COLO829 (cell line): ENCODE measurements around the gene PLCL2.

ENCODE experiments used
- DNase-seq: peaks from one replicate; pipeline ENCODE4 v3.0.0; 2012; ENCODE audit warnings: low spot score

Gene PLCL2

DNA sequence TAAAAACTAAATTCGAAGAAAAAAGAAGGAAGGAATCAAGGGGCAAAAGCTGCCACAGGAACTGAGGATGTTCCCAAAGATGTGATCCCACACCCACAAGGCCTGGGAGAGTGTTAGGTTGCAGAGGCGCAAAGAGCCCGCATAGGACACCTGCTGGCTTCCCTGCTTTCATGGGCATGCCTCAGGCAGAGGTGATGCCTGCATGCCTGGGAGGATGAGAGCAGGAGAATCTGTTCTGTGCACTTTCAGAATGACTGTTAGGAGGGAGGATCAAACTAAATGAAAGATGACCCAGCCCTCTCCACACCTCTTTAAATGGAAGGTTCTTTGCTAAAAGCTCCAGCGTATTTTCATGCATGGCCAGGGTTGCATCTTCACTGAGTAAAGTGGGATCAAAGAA is 162.4 kb downstream of the PLCL2 start:
- DNase-seq, result no peak

- no peak for DNase-seq
Measured at GRCh38 chr3:17047894-17048293, 163.1 kb downstream of the PLCL2 start.

DNA sequence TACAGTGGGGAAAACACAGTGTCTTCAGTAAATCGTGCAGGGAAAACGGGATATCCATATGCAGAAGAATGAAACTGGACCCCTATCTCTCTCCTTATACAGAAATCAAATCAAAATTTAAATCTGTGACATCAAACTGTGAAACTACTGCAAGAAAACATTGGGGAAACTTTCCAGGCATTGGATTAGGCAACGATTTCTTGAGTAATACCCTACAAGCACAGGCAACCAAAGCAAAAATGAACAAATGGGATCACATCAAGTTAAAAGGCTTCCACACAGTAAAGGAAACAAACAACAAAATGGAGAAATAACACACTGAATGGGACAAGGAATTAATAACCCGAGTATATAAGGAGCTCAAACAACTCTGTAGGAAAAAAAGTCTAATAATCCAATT is 165.3 kb downstream of the PLCL2 start:
- DNase-seq, result no peak

- DNase-seq, result no peak
Measured at GRCh38 chr3:17050506-17050905, 165.8 kb downstream of the PLCL2 start.

GRCh38 chr3:17052363-17052762 is 167.6 kb downstream of the PLCL2 start:
- DNase-seq, result no peak

DNA sequence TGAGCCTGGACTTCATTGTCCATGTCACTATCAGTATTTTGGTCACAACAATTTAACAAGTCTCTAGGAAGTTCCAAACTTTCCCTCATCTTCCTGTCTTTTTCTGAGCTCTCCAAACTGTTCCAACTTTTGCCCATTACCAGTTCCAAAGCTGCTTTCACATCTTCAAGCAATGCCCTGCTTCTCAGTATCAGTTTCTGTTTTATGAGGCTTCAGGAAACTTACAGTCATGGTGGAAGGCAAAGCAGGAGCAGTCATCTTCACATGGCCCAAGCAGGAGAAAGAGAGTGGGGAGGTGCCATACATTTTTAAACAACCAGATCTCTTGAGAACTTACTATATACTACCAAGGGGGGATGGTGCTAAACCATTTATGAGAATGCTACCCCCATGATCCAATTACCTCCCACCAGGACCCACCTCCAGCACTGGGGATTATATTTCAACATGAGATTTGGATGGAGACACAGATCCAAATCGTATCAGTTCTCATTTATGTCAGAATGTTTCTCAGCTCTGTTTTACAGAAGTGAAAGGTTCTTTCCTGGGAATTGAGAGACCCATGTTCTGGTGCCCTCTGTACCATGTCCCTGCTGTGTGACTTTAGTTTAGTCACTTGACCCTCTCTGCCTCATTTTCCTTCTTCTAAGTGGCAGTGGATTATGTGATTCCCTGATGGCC is 169.7 kb downstream of the PLCL2 start:
- DNase-seq, result no peak

DNA sequence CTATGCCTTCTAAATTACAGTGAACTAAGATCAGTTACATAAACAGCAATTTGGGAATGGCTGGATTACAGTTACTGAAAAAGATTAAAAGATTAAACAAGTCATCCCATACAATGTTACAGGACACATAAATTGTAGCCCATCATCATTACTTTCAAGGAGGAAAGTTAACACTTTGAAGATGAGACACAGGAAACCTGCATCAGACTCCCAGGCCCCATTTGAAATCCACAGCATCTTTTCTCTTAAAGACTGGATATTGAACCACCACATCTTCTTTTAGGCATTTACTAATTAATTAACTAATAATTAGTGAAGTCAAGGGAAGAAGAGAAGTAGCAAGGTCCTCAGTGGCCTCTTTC is 170.2 kb downstream of the PLCL2 start:
- no peak for DNase-seq

DNA sequence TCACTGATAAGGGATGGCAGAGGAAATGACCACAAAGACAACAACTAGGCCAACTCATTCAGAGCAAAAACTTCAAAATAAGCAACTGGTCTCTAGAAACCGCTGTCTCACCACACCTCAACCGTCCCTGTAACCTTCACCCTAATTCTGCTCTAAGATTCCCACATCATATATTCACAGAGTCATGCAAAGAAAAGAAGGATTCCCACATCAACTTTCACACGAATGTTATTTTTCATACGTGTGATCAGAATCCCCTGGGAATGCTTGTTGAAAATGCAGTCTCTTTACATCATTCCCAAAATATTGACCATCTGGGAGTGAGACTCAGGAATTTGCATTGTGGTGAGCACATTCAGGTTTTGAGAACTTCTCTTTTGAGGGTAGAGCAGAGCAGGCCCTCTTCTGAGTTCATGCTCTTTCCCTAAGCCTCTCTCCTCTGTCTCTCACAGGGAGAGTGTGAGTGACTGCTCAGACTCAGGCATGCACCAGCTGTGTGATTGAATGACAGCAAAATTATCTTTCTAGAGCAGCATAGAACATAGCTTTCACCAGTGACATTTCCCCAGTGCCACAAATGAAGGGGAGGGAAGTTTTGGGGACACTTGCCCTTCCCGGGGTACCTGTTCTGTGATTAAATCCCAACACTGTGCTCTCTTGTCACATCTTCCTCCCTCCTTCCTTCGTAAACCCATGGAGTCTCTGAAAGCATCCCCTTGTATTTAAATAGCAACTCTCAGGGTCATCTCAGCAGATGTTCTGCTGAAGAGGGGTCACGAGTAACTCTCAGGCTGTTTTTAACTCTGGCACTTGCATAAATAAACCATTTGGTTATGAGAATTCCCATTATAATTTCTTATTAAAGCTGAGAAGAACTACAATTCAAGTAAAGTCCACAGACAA is 170.9 kb downstream of the PLCL2 start:
- no peak for DNase-seq

GRCh38 chr3:17057321-17057720 is 172.6 kb downstream of the PLCL2 start:
- DNase-seq, result no peak

DNA sequence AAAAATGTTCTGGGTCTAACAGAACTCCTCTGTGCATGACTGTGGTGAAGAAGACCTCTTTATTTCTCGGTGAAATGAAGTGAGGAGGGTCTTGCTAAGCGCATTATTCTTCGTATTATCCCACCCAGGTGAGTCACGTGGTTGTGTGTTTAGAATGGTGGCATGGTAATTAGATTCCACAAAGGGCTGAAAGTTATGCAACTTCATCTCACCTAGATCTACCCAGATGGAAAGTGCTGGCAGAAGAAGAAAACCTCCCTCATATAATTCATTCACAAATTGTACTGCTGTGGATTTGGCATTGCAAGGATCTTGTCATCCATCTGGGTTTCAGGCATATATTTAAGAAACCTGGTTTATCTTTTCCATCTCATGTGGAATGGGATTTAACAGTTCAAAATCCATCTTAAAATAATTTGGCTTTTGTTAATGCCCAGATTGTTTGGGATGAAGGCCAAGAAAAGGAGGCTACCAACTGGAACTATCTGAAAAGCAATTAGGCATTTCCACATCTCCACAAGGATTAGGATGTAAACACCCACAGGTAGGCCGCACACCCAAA is 175.3 kb downstream of the PLCL2 start:
- no peak for DNase-seq

GRCh38 chr3:17061005-17061404 is 176.2 kb downstream of the PLCL2 start:
- DNase-seq, result no peak

DNA sequence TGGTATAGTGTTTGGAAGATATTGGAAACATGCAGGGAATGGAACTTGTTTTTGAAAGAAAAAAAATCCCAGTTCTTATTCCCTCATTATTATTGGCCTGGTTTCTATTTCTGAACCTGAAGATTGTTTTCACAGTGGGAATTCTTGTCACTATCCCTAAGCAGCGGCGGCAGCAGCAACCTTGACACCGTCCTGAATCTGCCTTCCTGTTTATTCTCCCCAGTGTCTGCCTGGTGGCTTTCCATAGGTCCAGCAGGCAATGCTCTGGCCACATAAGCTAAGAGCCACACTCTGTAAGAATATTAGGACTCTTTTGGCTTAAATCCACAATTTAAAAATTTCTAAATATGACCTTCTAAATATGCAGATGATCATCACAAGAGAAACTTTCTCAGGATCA is 178.0 kb downstream of the PLCL2 start:
- DNase-seq, result no peak

GRCh38 chr3:17063596-17063995 is 178.8 kb downstream of the PLCL2 start:
- DNase-seq, result no peak

- DNase-seq, result no peak
Measured at GRCh38 chr3:17065315-17065714, 180.6 kb downstream of the PLCL2 start.

- DNase-seq, result no peak
Measured at GRCh38 chr3:17065881-17066280, 181.1 kb downstream of the PLCL2 start.

DNA sequence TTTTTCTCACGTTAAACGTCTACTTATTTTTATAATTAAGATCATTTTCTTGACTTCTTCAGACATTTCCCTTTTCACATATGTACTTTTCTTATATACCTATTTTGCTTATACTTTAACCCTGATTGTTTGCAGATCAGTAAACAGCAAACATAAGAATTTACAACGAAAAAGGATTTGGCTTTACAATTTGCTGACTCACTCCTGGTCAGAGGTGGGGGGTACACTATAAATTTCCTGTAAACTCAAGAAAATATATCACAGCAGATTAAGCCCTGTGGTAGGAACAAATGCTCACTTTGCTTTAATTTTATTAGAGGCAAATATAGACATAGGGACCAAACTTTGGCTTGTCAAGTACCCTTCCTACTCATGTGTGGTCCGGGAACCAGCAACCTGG is 185.0 kb downstream of the PLCL2 start:
- no peak for DNase-seq

DNA sequence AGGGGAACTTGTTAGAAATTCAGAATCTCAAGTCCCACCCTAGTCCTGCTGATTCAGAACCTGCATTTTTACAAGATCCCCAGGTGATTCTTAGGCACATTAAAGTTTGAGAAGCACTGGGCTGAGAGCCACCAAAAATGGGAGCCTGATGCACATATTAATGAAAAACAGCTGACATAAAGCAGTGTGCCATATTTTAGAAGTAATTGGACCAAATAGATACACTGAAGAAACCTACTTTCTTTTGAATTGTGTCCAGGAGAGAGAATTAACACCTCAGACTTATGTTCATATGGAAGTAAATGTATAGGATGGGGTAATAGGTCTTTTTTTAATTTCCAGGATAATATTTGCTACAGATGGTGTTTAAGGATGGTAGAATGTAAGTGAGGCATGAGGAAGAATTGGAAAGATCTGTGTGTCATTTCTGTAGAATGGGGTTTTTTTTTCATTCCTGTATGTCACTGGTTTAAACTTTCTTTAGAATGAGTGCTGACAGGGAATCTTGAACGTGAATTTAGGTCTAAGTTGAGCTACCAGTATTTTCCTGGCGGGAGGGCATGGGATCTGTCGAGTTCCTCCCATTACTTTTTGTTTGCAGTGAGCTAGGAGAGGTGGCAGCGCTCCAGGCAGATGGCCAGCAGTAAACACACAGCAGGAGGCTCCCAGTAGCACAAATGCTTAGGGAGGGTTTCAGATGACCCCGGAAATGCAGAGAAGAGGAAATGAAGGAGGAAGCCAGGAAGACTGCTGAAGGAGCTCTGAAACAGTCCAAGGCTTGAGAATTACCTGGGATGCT is 185.6 kb downstream of the PLCL2 start:
- DNase-seq, result no peak

- no peak for DNase-seq
Measured at GRCh38 chr3:17074559-17074958, 189.8 kb downstream of the PLCL2 start.

DNA sequence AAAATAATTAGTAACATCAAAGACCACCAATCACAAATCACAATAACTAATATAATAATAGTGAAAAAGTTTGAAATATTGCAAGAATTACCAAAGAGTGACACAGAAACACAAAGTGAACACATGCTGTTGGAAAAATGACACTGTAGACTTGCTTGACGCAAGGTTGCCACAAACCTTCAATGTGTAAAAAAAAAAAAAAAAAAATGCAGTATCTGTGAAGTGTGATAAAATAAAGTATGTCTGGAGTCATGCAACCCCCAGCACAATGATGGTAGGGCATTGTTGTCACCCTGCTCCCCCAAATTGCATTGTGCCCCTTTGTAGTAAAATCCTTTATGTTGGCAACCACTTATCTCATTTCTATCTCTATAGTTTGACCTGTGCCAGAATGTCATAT is 190.6 kb downstream of the PLCL2 start:
- no peak for DNase-seq

GRCh38 chr3:17075907-17076306 is 191.2 kb downstream of the PLCL2 start:
- no peak for DNase-seq

DNA sequence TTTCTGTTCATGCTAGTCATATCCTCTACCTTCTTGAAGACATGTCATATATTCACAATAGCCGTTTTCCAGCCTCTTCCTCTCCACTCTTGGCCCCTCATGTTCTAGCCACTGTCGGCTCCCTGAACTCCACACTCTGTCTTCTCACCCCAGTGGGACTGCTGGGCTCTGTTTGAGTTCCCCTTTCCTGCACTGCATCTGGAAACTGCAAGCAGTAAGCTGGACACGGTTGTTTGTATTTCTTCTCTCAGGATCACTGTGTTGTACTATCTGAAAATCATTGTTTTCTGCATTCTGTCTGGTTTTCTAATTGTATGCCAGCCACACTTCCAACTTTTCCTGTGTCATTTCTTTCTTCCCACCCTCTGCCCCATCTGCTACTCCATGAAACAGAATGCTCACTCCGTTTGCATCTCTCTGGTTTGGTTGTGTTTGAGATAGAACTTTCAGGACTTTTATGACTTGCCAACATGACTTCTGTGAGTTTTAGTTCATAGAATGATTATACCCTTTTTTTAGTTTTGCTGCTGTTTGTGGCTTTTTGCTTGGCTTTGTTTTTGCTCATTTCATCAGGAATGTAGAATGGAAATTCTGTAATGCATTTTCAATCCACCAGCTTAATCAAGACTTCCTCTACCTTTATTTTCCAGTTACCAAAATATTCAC is 192.3 kb downstream of the PLCL2 start:
- no peak for DNase-seq

DNA sequence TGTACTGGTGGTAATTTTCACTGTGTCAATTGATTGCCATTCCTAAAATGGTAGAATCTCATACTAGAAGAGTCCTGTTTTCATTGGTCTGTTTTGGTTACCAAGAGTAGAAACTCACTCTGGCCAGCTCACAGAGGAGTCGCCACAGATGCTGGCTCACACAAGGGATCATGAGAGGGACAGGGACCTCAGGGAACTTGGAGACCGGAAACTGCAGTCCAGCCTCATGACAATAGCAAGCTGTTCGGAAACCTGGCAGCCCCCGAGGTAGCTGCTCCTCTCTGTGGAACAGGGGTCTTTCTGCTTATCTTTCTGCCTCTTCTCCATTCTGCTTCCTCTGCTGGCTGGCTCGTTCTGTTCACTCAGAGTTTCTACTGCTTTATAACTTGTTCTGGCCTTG is 192.9 kb downstream of the PLCL2 start:
- DNase-seq, result no peak
